GM19395 (cell line): ENCODE measurements around the gene ALS2.
A peak's percentile ranks its signal among the peaks of the same experiment; 100 is the strongest.
"Not testable (repeated sequence)": the region's sequence is repeated elsewhere in the genome, so short reads cannot be mapped to it uniquely, and the experiment has no call there.

Experiments used
- ATAC-seq: cut with Tn5 transposase; IDR thresholded peaks from one replicate; pipeline ENCODE4 v1.9.1; 2021; ENCODE audit warnings: mild to moderate bottlenecking, moderate library complexity; ENCODE audit not compliant: unreplicated experiment

ALS2 gene

DNA sequence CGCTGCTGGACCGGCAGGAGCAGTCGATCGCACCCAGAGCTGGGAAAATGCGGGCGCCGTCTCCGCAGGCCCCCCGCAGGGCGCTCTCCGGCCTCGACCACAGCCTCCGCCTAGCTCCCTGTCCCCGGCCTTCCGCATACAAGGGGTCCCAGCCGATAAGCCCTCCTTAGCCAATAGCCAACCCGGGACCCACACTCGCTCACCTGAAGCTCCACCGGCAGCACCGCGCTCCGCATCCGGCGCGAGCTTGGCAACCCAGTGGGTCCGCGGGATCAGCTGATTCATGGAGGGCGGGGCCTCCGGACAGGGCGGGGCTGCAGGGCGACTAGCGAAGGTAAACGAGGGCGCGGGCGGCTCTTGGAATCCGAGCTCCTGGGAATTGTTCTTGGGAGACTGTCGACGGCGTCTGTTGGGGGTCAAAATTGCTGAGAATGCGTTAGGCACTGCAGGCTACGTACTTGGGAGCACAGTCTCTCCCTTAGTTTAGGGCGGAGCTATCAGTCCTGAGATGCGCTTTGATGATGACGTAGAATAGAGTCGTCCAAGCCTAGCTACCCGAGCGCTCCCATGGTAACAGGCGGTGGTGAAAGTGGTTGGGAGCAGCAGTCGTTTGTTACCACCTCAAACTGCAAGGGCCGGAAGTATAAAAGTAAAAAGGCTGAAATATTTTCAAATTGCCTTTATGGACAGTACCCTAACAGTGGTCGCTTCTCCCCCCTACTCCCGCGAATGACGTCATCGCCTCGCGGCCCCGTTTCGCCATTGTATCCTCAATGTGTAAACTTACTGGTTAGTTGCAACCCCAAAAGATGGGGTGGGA is at the start of gene ALS2:
Gene ALS2 (minus strand): TSS at position 260 of the 820 bp plus-strand sequence. CDS start 12,048 bp downstream, outside the sequence.
- peak; percentile 97 for ATAC-seq

- ATAC-seq, result no peak
Measured at GRCh38 chr2:201828220-201828619, 47.5 kb upstream of the ALS2 start.

DNA sequence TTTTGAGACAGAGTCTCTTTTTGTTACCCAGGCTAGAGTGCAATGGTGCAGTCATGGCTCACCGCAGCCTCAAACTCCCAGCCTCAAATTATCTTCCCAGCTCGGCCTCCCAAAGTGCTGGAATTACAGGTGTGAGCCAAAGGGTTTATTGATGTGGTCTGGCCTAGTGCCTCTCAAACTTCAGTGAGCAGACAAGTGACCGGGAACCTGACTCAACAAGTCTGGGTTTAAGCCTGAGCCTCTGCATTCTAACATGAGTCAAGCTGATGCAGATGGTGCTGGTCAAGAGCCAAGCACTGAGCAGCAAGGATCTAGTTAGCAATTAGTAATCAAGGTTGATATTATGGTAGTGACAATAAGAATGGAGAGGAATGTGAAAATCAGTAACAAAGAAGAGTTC is 46.9 kb upstream of the ALS2 start:
- no peak for ATAC-seq

GRCh38 chr2:201824212-201824611 is 43.5 kb upstream of the ALS2 start:
- ATAC-seq, result no peak

DNA sequence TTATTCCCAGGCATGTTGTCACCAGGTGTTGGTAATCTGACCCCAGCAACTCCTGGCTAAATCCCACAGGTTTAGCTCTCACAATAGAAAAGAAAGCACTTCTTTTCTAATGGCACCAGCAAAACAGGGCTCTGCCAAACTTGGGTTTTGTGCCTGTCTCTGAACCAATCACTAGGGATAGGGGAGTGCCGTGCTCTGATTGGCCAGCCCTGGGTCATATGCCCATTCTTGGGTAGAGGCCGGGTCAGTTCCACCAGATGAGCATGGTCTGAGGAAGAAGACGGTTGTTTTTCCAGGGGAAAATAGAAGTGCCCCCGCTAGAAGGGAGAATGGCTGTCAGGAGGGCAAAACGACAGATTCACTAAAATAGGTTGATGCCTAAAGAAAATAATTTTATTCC is 40.3 kb upstream of the ALS2 start:
- no peak for ATAC-seq

GRCh38 chr2:201820383-201821007 is 39.8 kb upstream of the ALS2 start:
- ATAC-seq, result no peak

DNA sequence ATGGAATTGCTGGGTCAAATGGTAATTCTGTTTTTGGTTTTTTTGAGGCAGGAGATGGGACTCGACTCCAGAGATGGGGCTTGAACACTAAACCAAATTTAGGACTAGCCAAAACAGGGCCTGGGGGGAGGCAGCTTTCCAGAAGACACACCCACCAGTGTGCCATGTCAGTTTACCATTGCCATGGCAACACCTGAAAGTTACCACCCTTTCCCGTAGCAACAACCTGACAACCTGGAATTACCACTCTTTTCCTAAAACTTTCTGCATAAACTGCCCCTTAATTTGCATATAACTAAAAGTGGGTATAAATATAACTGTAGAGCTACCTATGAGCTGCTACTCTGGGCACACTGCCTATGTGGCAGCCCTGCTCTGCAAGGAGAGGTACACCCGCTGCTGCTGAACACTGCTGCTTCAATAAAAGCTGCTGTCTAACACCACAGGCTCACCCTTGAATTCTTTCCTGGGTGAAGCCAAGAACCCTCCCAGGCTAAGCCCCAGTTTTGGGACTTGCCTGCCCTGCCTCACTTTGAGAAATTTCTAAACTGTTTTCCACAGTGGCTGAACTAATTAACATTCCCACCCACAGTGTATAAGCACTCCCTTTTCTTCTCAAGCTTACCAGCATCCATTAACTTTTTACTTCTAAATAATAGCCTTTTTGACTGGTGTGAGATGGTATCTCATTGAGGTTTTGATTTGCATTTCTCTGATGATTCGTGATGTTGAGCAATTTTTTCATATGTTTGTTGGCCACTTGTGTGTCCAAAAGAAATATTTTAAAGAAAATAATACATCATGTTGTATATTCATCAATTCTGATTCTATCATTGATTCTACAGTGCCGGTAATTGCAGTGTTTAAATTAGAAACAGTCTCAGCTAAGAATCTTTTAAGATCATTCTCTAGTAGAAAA is 36.2 kb upstream of the ALS2 start:
- no peak for ATAC-seq

DNA sequence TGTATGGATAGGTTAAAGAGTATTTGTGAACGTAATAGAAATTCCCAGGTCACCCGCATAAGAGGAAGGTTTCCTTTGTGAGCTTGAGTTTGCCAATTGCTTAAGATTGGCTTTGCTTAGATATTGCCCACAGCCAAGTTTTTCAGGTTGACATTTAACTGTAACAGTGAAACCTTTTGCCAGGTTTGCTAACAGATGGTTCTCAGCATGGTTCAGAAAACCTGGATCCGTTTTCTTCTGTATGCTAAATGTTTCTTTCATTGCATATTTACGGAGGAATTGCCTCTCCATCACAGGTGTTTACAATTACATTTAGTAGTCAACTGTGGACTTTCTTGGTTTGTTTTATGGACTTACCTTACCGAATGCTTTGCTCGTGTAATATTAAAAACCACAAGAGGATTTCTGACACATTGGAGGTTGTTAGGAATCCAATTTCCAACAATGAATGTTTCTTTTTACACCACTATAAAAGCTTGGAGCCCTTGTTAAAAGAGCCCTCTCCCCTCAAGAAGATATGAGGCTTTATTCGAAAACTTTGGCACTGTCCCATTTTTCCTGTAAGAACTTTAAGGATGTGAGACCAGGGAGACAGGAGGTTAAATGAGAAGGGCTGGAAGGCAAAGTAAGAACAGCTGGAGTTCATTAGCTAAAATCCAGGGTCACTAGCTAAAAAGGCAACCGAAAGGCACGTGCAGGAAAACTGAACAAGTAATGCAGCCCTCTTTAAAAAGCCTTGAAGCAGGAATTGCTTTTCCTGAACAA is 33.4 kb upstream of the ALS2 start:
- ATAC-seq, result no peak

DNA sequence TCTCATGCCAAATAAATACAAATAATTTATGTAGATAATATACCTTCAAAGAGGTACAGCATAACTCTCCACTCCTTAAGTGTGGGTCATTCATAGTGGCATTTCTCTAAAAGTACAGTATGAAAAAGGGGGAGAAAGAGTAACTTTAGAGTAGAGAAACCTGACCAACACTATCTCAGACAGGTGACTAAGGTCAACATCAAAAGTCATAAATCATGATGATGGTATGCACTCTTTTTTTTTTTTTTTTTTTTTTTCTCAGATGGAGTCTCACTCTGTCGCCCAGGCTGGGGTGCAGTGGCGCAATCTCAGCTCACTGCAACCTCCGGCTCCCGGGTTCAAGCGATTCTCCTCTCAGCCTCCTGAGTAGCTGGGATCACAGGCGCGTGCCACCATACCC is 29.9 kb upstream of the ALS2 start:
- not testable (repeated sequence) for ATAC-seq

DNA sequence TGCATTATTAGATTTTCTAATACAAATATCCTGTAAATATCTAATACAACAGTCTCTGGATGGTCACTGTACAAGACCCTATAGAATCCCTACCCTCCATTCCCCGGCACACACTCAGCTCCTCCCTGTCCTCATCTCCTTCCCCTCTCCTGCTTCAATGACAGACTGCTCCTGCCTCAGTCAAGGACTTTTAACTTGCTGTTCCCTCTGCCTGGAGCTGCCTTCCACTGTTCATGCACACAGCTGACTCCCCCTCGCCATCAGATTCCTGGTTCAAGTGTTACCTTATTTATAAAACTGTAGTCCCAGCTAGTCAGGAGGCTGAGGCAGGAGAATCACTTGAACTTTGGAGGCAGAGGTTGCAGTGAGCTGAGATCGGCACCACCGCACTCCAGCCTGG is 28.9 kb upstream of the ALS2 start:
- ATAC-seq, result no peak

DNA sequence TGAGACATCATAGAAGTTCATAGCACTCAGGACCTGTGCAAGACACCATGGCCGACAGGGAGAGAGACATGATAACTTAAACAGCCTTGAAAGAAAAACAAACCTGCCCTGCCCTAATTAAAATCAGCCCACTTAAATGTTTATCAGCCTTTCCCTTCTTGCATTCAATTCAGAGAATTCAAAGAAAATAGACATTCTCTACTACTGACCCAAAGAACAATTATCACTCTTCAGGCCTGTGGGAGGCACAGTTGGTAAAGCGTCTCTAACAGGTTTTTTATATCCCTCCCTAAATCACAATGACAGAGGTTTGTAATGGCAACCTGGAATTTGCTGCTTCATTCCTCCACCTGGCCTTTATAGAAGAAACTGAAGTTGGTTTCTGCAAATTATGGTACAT is 27.3 kb upstream of the ALS2 start:
- ATAC-seq, result no peak

- ATAC-seq, result no peak
Measured at GRCh38 chr2:201807452-201807999, 26.8 kb upstream of the ALS2 start.

DNA sequence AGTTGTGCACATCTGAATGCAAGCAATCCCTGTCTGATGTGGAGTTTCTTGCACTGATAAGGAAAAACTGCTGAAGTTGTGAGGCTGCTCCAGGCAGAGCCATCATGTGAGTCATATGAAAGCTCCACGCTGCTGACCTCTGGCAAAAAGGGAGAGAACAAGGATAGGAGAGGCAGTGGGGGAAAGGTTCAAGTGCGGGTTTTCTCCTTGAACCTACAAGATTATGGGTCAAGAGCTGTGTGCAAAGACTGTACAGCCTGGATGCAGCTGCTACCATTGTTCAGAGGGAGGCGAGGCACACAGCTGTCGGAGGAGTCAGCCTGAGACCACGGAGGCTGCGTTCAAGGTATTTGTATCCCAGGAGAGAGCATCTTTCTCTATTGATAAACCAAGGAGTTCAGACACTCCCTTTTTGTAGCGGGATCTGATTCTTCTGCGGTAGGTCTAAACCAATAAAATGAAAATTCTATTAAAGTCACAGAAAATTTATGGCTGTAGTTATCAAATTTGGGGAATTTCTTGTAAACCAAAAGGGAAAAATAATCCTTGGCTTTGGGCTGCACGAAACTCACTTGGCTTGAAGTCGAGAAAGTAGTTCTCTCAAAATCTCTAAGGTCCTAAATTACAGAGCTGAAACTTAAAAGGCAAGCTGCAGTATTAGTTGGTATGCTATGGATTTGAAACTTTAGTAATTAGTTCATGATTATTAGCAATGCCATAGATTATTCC is 25.9 kb upstream of the ALS2 start, which contains the start of gene CDK15:
Gene CDK15 (plus strand): TSS at position 96 of the 729 bp plus-strand sequence. CDS start 128 bp downstream, at position 224.
- no peak for ATAC-seq

GRCh38 chr2:201798914-201799285 is 18.2 kb upstream of the ALS2 start:
- ATAC-seq, result not testable (repeated sequence)

GRCh38 chr2:201798252-201798913 is 17.6 kb upstream of the ALS2 start:
- ATAC-seq, result no peak

GRCh38 chr2:201797175-201797840 is 16.6 kb upstream of the ALS2 start:
- ATAC-seq, result no peak

- ATAC-seq, result no peak
Measured at GRCh38 chr2:201796478-201796865, 15.7 kb upstream of the ALS2 start.

DNA sequence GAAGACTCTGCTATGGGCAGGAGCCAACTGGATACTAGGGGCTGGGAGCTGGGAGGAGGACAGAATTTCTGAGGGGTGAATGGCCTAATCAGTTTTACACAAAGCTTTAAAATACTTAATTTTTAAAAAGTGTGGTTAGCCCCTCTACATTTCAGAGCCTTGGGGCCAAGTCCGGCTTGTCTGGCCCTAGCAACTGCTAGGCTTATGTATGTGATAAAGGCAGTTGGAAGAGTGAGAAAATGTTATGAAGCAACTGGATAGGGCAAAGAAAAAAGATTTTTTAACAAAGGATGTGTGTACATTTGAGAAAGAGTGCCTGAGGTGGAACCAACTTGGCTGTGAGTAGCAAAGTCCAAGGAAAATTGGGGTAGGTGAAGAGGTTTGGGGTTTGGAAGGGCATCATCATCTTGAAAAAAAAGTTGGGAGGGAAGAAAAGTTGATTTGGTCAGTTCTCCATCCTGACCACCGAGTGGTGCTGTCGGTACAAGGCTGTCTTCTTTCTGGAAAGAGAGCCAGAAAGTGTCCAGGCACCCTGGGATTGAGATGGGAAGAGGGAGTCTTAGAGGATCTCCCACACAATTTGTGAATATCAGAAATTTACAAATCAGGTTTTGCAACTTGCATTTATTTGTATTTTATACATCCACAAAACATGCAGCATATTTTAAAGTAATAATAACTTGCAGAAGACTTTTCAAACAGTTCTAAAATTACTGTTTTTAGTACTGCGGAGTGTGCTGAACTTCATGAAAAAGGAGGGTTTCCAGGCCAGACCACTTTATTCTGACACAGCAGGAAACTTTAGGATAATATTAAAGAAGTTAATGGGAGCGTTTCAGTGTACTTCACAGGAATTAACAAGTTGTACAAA is 15.1 kb upstream of the ALS2 start:
- no peak for ATAC-seq
